Smooth muscle cell of bladder (primary cell): ENCODE measurements around the gene IGFL2. TPM values are rescaled to one million over a fixed set of nuclear protein-coding genes. Genes with fewer than 3 reads are reported as not detected.

Experiments
- total RNA-seq: library from RNA; depleted of rRNA; stranded (reverse); fragments of >200 nt; gene quantifications from 2 replicates; pipeline ENCODE4 v1.2.3, GENCODE V29; 2014

IGFL2 gene
- not detected in 2 replicates for total RNA-seq

DNA sequence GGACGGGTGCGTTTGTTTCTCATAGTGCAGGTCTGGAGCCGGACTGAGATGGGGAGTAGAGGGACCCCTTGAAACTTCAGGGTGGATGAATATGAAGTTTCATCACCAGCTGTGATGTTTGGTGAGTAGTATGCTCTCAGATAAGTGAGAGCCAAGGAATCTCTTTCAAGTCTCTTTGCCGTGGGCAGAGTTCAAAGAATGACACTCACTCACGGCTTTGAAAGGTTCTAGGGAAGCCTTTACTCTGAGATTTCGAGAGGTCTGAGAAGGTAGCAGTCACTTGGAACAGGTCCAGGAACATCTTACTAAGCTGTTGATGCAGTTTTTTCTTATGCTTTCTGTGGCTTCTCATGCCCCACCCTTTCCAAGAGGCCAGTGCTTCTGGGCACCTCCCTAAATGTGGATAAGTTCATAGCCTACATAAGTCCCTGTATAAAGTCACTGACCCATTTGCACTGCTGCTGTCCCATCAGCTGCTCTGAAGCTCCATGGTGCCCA, at the start of gene IGFL2:
IGFL2 (plus strand) TSS at position 448 of the 498 bp plus-strand sequence; CDS start at position 489, 41 bp downstream.

DNA sequence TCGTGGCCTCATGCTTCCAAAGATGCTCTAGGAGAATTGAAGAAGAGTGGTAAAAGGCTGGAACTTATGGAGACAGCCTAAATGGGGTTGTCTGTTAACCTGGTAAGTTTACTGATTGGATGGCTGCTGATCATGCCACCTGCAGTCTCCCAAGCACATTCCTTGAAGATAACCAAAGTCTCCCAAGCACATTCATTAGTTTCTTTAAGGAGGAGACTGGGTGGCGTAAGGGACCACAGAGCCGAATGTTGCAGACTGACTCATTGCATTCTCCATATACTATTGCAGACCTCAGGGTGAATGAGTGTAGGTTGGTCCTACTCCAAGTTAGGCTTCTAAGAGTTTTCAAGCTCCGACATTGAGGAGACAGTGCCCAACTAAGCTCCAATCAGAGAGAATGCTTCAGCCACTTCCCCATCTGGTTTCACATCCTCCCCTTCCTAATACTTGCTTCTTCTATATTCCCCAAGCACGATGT, 23.4 kb upstream of the IGFL2 start, which contains the start of gene IGFL3:
IGFL3 (minus strand) TSS at position 51 of the 478 bp plus-strand sequence; CDS start at position 12, 39 bp downstream.

Other genes starting within 250 kb of the IGFL2 start
- gene MYPOP, start 245.6 kb upstream of the IGFL2 start, total RNA-seq, result 0.85 and 0.92 TPM in 2 replicates
- not detected in 2 replicates for gene NANOS2, start 233.5 kb upstream of the IGFL2 start, total RNA-seq
- under 0.01 TPM in 2 replicates for gene NOVA2, start 174.4 kb upstream of the IGFL2 start, total RNA-seq
- gene CCDC61, start 152.8 kb upstream of the IGFL2 start, total RNA-seq, result 5.7 and 7.2 TPM in 2 replicates
- gene PGLYRP1, start 125.2 kb upstream of the IGFL2 start, total RNA-seq, result not detected in 2 replicates
- gene IGFL4, start 107.2 kb upstream of the IGFL2 start, total RNA-seq, result not detected in 2 replicates
- not detected in 2 replicates for gene IGFL3, start 23.6 kb upstream of the IGFL2 start, total RNA-seq
- gene IGFL1, start 81.5 kb downstream of the IGFL2 start, total RNA-seq, result not detected in 2 replicates
- 0.14 and 0.28 TPM in 2 replicates for gene HIF3A, start 148.8 kb downstream of the IGFL2 start, total RNA-seq
- 46.5 and 51.3 TPM in 2 replicates for gene PPP5C, start 198.8 kb downstream of the IGFL2 start, total RNA-seq